AG08395 (cell line): Measurements from ENCODE around the gene ASAP2.
"Not testable (repeated sequence)": the region's sequence is repeated elsewhere in the genome, so short reads cannot be mapped to it uniquely, and the experiment has no call there.

Experiments used
- DNase-seq: peaks from one replicate; pipeline ENCODE4 v3.0.0; 2012; ENCODE audit warnings: mixed read lengths, low spot score

ASAP2 gene

DNA sequence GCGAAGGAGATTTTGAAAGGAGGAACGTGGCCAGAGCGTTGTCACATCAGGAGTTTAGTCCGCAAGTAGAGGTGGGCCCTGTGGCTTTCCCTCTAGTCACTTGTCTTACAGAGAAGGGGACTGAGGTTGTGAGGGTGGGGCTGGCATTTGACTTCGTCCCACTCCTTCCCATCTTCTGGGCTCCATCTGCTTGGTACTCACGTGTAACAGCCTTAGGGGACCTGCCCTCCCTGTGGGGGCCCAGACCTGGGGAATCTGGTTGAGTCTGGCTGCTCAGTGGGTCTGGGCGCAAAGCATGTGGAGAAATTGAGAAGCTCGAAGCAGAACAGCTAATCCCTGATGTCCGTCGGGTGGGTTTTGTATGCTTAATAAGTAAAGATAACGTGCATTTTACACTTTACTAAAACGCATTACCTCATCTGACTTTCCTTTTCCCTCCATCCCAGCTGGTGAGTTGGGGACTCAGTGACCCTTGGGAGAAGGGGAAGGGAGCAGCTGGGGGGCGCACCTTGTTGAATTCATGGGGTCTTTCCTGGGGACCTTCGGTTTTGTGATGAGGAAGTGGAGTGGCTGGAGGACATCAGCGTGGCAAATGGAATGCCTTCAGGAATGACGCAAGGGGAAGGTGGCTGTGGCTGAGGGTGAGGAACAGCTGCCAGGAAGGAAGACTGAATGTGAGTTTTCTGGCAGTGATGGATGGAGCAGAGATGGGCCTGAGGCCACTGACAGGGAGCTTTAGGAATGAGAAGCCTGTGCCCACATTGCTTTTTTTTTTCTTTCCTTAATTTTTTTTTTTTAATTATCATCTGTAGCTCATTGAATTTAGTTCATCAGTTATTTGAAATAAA lies 44.8 kb downstream of the ASAP2 start:
- DNase-seq, result peak; percentile 92

DNA sequence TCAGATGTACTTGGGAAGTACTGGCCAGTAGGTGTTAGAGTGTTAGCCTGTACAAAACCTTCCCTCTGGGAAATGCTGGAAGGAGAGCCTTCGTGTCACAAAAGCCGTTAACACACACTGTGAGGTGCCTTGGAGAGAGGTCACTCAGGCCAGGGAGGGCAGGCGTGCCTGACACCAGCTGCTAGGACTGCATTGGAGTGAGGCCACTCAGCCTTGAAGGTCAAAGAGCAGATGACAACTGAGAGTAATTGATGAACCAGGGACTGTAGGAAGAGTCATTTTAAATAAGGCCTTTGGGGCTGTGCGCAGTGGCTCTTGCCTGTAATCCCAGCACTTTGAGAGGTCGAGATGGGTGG lies 45.4 kb downstream of the ASAP2 start:
- DNase-seq, result peak; percentile 31

DNA sequence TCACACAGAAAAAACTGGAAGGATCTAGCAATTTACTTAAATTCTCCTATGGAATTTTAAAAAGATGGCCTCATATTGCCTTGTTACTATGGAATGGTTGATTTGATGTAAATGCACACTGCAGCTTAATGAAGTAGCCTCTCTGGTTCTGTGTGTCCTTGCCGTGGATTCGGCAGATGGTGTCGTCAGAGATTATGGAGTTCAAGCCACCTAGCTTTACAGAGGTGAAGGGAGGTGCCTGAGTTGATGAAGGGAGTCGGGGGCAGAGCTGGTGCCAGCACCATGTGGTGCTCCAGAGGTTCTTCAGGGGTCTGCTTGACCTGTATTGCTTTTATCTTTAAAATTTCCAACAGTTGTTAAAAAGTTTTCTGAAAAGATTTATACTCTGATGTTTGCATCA lies 48.8 kb downstream of the ASAP2 start:
- DNase-seq, result no peak

DNA sequence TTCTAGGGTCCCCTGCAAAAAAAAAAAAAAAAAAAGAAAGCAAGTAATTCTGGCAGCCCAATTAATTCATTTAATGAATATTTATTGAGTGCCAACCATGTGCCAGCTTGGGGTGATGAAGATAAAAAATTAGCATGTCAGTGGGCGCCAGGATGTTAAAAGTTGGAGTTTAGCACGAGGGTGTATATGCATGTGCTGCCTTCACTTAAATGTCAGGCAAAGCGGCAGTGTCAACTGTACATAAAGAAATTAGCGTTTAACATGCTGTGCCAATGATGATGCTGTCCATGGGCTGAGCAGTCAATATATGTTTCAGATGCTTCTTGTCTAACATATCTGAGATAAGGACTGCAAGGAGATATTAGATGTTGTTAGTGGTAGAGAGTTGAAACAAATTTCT lies 49.5 kb downstream of the ASAP2 start:
- no peak for DNase-seq

DNA sequence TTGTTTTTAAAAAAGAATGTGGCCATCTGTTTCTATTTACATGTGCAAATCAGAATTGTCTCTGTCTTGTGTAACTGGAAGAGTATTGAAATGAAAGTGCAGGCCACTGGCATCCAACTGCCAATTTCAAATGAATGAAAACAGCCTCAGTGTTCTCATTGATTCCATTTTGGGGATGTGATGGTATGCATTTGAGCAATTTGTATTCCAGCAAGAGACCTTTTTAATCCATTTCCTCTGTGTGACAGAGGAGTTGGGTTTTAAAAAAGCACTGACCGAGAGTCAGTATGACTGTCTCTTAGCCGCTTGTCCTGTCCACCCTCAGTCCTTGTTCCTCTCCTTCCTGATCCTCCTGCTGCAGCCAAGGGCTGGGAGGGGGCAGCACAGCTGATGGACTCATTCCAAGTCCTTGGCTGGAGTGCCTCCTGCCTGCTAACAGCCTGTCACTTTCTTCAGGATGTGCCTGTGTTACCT lies 50.0 kb downstream of the ASAP2 start:
- peak; percentile 64 for DNase-seq

DNA sequence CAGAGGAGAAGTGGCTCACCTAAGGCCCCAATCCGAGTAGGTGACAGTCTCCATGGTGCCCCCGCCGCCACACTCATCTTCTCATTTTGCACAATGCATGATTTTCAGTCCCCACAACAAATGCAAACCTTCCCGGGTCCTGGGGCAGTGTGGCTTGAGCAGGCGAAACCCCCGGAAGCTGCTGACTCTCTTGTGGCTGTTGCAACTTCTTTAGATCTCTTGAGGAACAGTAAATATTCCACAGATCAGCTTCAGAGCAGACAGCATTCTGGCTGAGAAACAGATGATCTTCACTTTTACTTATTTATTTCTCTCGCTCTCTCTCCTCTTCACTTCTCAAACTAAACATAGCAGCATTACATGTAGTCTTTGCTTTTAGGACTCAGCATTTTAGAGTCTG lies 51.9 kb downstream of the ASAP2 start:
- no peak for DNase-seq

DNA sequence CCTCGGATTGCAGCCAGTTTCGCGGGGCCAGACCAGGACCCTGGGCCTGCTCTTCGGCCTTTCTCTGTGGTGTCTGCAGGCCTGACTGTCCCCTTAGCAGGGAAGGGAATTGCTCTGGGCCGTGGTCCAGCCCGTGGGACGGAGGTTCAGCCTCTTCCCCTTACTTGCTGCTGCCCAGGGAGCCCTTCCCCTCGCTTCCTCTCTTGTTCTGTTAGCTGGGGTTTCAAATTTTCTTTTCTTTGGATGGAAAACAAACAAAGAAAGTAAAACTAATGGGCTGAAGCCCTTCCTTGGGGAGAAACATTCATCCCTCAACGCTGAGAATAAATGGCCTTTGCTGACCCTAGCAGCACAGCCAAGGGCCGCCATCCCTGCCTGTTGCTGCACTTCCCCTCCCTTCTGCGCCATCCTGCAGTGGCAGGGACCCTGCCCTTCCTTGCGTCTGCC lies 52.4 kb downstream of the ASAP2 start:
- no peak for DNase-seq

DNA sequence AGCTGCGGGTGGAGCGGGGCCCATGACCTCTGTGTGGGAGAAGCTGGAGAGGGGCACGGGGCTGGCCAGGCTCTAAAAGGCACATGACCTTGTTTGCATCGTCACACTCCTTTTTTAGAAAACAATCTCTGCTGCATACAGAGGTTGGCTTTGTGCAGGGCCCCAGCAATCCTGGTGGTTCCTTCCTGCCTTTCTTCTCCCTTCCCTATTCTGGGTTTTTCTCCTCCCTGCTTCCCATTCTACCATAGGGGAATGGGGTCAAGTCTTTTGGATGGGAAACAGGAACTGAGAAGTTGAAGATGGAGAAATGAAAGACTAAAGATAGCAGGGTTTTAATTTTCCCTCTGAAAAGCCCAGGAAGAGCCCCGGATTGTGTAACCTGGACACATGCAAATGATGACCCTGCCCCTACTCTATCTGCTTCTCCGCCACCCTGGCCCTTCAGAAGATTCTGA lies 53.9 kb downstream of the ASAP2 start:
- DNase-seq, result no peak

DNA sequence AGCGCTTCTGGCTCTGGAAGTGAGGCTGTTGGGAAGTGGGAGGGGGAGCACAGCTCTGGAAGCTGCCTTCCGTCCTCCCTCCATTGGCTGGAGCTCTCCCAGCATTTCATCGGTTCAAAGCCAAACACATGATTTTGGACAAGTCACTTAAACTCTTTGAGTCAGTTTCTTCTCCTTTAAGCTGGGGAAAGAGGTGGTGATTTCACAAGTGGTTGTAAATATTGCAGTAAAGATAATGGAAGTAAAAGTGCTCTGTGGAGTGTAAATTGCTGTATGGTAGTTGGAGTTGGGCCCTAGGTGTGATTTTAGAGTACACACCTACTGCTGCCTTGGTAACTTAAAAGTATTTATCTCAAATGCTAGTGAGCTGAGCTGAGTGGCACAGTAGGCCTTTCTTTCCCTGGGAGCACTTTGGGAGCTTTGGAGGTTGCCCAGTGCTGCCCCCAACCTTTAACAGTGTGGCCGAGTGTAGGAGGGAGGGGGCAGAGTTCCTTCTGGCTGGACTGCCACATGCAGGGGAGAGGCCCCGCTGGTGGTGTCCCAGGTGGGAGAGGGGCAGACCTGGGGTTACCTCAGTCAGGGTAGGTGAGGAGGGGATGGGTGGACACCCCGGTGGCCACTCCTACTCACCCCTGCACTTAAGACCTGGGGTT lies 54.7 kb downstream of the ASAP2 start:
- no peak for DNase-seq

DNA sequence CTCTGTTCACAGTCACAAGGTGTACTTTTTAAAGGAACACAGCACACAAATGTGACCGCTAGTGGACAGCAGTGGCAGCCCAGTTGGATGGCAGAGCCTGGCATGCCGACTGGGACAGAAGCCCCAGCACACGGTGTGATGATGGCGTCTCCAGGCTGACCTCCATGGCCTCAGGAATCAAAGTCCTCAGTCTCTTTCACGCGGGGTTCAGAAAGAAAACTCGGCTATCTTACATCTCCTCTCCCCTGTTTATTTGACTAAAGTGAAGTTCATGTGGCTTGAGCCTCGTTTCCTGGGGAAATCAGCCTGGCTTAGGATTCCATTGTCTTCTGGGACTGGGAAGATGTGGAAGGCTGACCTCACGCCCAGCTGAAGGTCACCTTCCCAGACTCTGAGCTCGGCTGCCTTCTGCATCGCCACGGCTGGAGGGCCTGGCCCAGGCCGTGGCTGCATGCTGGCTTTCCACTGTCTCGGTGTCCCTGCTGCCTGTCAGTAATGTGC lies 56.1 kb downstream of the ASAP2 start:
- DNase-seq, result no peak

DNA sequence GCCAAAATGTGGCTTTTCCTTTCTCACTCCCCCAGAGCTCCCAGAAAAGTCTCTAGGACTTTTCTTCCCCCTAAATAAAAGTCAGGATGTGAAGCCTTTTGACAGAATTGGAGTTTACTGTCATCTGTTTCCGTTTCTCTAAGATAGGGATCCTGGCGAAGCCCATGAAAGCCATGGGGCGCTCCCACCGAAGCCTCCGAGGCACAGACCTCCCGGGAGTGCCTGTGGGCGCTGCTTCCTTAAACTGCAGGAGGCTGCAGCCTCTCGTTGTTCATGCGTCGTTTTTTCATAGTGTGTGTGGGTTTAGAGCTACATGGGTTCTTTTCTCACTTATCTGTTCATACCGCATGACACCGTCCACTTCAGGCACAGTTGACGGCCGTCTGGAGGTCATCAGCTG lies 56.8 kb downstream of the ASAP2 start:
- DNase-seq, result no peak

DNA sequence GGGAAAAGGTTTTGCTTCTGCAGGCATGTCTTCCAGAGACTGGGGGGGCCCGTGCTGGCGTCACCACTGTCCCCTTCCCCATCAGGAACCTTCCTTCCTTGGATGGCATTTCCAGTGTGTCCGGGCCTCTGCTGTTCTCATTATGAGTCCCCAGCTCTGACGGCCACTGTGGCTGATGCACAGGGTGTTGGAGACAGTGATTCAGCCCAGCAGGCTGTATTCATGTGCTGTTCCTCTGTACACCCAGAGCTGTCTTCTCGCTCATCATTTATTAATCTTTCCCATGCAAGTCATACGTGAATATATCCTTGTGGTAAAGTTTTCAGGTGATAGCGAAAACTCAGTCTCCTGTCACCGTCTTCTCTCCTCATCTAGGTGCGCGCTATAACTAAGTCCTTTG lies 57.7 kb downstream of the ASAP2 start:
- peak; percentile 66 for DNase-seq

DNA sequence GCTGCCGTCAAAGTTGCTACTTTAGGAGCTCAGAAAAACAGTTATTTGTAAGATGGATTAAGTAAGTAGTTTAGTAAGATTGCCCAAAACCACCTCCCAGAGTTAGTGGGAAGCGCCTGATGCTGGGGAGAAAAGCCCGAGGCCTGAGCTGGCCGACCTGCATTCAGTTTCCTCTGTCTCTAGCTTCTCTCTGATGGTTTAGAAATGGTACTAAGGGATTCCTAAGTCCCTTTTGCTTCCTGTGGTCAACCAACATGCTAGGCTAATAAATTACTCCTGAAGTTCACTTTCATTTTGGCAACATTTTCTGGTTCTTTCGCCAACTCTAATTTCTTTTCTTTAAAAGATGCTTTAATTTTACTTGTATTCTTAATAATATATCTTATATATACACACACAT lies 60.1 kb downstream of the ASAP2 start:
- no peak for DNase-seq

DNA sequence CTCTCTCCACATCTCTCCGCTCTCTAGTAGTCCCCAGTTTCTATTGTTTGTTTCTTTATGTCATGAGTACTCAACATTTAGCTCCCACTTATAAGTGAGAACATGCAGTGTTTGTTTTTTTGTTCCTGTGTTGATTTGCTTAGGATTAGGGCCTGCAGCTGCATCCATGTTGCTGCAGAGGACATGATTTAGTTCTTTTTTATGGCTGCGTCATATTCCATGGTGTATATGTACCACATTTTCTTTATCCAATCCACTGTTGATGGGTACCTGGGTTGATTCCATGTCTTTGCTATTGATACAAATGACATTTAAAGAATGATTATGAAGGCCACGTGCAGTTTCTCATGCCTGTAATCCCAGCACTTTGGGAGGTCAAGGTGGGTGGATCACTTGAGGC lies 60.7 kb downstream of the ASAP2 start:
- DNase-seq, result not testable (repeated sequence)

DNA sequence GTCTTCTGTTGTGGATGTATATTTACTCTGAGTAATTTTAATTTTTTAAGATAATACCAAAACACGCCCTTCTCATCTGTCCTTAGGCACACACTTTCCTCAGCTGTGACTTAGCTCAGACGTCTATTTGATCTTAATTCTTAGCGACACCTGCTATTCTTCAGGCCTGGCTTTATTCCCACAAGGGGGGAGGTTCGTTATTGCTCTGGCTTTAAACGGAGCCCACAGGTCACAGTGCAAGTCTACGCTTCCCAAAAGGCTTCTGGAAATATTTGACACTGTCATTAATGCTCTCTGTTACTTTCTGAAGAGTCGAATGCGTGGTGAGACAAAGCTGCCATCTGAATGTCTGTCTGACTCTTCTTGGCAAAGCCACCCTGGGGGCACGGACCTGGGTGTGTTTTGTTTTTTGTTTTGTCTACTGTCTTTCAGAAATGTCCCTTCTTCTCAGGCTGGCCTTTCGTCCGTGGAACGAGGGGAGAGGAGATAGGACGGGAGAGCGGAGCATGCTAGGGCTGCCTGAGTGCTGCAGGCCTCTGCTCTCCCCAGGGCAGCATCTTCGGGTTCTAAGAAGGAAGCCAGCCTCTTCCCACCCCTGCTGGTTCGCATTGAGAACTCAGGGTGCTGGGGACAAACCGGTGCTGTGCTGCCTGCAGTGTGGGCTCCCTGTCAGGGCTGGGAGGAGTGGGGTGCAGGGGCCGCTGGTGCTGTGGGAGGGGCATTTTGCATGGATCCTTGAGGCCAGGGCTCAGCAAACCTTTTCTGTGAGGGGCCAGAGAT lies 61.9 kb downstream of the ASAP2 start:
- no peak for DNase-seq

DNA sequence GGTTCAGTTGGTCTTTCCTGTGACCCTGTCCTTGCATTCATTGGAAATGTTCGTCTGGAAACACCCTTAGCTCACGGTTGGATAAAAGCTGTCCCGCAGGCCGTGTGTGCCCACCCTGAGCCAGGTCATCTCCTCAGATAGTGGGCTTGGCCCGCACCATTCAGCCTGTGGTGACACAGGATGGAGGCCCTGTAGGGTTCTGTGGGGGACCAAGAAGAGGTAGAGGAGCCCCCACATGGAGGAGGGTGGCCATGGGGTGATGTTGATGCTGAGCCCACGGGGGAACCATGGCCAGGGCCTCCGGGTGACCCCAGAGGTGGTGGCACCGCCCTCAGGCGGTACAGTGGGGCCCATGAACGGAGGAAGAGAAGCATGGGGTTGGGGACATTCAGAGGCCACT lies 62.7 kb downstream of the ASAP2 start:
- no peak for DNase-seq

DNA sequence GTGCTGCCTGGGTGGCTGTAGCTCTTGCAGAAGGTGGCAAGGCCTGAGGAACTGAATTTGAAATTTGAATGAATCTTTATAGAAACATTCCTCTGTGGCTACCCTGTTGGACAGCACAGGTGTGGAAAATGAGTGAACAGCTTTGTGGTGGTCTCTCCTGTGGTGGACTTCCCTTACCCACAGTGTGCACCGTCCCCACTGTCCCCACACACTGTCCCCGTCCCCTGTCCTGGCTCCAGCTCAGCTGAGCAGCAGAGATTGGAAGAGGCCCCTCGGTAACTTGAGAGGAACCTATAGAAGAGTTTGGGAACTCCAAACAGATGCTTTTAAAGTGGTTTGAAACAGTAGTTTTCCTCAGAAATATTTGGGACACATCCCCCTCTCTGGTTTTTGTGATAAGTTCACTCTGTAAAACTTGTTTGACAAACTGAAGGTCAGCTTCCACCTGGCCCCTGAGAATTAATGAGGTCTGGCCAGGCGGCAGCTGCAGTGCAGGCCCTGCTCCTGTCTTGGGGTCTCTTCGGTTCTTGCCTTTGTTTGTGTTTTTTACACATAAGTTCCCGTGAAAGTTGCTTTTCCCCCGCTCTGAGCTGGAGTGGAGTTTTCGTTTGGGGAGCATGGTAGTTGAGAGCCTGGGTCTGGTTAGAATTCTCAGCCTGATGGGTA lies 63.2 kb downstream of the ASAP2 start:
- no peak for DNase-seq

DNA sequence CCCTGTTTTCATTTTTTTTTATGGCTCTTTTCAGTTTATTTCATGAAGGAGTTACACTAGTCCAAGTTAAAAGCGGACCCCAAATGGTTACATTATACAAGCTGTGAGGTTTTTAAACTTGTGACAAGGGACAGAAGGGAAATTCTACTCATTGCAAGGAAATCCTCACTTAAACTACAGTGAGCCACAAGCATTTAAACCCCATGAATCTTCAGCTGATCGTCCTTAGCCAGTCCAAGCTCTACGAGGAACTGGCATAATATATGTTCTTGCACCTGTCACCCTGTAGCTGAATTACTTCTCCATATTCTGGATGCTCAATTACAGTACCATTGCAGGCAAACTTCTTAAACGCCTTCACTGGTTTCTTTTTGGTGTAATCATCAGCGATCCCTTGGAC lies 64.5 kb downstream of the ASAP2 start:
- DNase-seq, result no peak

DNA sequence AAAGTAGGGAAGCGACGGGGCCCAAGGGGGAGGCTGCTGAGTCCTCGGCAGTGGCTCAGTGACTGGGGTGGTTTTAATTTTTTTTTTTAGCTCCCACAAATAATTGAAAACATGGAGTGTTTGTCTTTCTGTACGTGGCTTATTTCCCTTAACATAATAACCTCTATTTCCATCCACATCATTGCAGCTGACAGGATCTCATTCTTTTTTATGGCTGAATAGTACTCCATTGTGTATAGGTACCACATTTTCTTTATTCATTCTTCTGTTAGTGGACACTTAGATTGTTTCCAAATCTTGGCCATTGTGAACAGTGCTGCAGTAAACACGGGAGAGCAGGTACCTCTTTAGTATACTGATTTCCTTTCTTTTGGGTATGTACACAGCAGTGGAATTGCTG lies 65.1 kb downstream of the ASAP2 start:
- DNase-seq, result no peak

DNA sequence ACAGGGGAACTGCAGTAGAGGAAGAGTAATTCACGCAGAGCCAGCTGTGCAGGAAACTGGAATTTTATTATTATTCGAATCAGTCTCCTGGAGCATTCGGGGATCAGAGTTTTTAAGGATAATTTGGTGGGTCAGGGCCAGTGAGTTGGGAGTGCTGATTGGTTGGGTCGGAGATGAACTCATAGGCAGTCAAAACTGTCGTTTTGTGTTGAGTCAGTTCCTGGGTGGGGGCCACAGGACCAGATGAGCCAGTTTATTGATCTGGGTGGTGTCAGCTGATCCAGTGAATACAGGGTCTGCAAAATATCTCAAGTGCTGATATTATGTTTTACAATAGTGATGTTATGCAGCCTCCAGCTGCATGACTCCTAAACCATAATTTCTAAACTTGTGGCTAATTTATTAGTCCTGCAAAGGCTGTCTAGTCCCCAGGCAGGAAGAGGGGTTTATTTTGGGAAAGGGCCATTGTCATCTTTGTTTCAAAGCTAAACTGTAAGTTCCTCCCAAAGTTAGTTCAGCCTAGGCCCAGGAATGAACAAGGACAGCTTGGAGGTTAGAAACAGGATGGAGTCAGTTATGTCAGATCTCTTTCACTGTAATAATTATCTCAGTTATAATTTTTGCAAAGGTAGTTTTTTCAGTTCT lies 67.0 kb downstream of the ASAP2 start:
- DNase-seq, result no peak

DNA sequence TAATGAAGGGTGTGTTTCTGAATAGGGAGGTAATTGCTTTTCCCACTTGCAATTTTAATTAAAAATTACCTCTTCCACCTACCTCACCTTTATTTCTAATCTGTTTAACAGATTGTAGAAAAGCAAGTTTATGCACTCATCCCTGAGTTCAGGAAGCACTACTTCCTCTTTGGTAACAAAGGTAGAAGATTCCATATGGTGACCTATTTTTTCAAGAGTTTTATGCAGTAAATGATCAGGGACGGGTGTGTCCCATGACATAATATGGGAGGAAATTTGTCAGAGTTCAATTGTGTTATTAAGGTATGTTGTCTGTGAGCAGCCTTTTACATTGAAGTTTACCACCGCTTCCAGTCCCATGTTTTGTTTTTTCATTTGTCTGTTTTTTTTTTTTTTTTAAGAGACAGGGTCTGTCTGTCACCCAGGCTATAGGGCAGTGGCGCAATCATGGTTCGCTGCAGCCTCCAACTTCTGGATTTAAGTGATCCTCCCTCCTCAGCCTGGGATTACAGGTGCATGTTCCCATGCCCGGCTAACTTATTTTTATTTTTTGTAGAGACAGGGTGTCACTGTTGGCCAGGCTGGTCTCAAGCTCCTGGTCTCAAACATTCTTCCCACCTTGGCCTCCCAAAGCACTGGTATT lies 68.2 kb downstream of the ASAP2 start:
- DNase-seq, result no peak
